ENCODE data around the gene FAM53B.

FAM53B gene

GRCh38 chr10:124728071-124728829, 15.9 kb downstream of the FAM53B start:
- DNase-seq (ENCODE audit: low spot score): peak; percentile 62

- no peak for DNase-seq (ENCODE audit: low spot score)
Observed at GRCh38 chr10:124727361-124727960, 16.7 kb downstream of the FAM53B start.

GRCh38 chr10:124725791-124726190, 18.4 kb downstream of the FAM53B start:
- DNase-seq (ENCODE audit: low spot score): no peak

- no peak for DNase-seq (ENCODE audit: low spot score)
Observed at GRCh38 chr10:124725171-124725631, 19.0 kb downstream of the FAM53B start.

- DNase-seq (ENCODE audit: low spot score): no peak
Observed at GRCh38 chr10:124724279-124725027, 19.7 kb downstream of the FAM53B start.

GRCh38 chr10:124723826-124724225, 20.4 kb downstream of the FAM53B start:
- DNase-seq (ENCODE audit: low spot score): no peak

- DNase-seq (ENCODE audit: low spot score): peak; percentile 53
Observed at GRCh38 chr10:124722798-124723783, 21.1 kb downstream of the FAM53B start.

GRCh38 chr10:124721330-124722045, 22.7 kb downstream of the FAM53B start:
- DNase-seq (ENCODE audit: low spot score): no peak

- DNase-seq (ENCODE audit: low spot score): peak; percentile 78
Observed at GRCh38 chr10:124719213-124719851, 24.8 kb downstream of the FAM53B start.

- no peak for DNase-seq (ENCODE audit: low spot score)
Observed at GRCh38 chr10:124717911-124718741, 26.1 kb downstream of the FAM53B start.

GRCh38 chr10:124717041-124717757, 27.0 kb downstream of the FAM53B start:
- no peak for DNase-seq (ENCODE audit: low spot score)

- no peak for DNase-seq (ENCODE audit: low spot score)
Observed at GRCh38 chr10:124716369-124716768, 27.8 kb downstream of the FAM53B start.

- DNase-seq (ENCODE audit: low spot score): no peak
Observed at GRCh38 chr10:124715439-124715838, 28.7 kb downstream of the FAM53B start.

GRCh38 chr10:124713679-124714255, 30.4 kb downstream of the FAM53B start:
- DNase-seq (ENCODE audit: low spot score): no peak

- no peak for DNase-seq (ENCODE audit: low spot score)
Observed at GRCh38 chr10:124712704-124713407, 31.3 kb downstream of the FAM53B start.

- DNase-seq (ENCODE audit: low spot score): no peak
Observed at GRCh38 chr10:124711145-124711544, 33.0 kb downstream of the FAM53B start.

GRCh38 chr10:124710266-124710881, 33.8 kb downstream of the FAM53B start:
- DNase-seq (ENCODE audit: low spot score): no peak

All from AG20443 (cell line).